ENCODE results near the gene CC2D2A. TPM values are rescaled to one million over a fixed set of nuclear protein-coding genes. Genes with fewer than 3 reads are reported as not detected.

Gene CC2D2A
- total and polyA plus RNA-seq, 2 experiments from 2014 or later = 13.9 to 15.8 TPM

GRCh38 chr4:15577508-15577907 is 107.8 kb downstream of the CC2D2A start:
- no peaks in the 10 kb centered on the region for H3K9me2 ChIP-seq (ENCODE audit: insufficient read depth)
- H3K79me2 ChIP-seq (replicated peaks; ENCODE audit: insufficient read depth) = no peaks in the 10 kb centered on the region
- no peaks in the 10 kb centered on the region for H3F3A ChIP-seq (replicated peaks; ENCODE audit: low read depth)
- DNase-seq (ENCODE audit: low spot score) (no peak), ATAC-seq (no peak)
- H3K4me2 ChIP-seq = no peak overlapping the region
- no peak for TF ChIP-seq REST (IDR thresholded peaks at IDR 0.05; ENCODE audit: unreplicated experiment)
- Mint-ChIP-seq H3K4me3 (no peak overlapping the region), H3K27ac (no peak overlapping the region), H3K27me3 (ENCODE audit: insufficient read depth, low read depth, poor library complexity) (no peaks in the 10 kb centered on the region), H3K36me3 (ENCODE audit: low read depth) (no peaks in the 10 kb centered on the region), H3K4me1 (no peaks in the 10 kb centered on the region), H3K9me3 (no peaks in the 10 kb centered on the region)
- H4K20me1 ChIP-seq (replicated peaks; ENCODE audit: insufficient read depth) = no peaks in the 10 kb centered on the region
- no peak overlapping the region for H3K4me3 ChIP-seq
- no peaks in the 10 kb centered on the region for H3K36me3 ChIP-seq (ENCODE audit: insufficient read depth)
- H3K27ac ChIP-seq (ENCODE audit: low read depth) = no peak overlapping the region
- H2AFZ ChIP-seq = no peak overlapping the region
- no peaks in the 10 kb centered on the region; the same call in 1 of the 2 replicates for H3K4me1 ChIP-seq (ENCODE audit: insufficient read depth)
- no peaks in the 10 kb centered on the region for H3K27me3 ChIP-seq (ENCODE audit: insufficient read depth)

GRCh38 chr4:15584785-15585184 is 115.1 kb downstream of the CC2D2A start:
- DNase-seq (ENCODE audit: low spot score) (no peak), ATAC-seq (no peak)
- Histone ChIP-seq H3K4me1 (ENCODE audit: insufficient read depth) (no peaks in the 10 kb centered on the region; the same call in 1 of the 2 replicates), H2AFZ (no peak overlapping the region), H3K27ac (ENCODE audit: low read depth) (no peak overlapping the region), H3K27me3 (ENCODE audit: insufficient read depth) (no peaks in the 10 kb centered on the region), H3K36me3 (ENCODE audit: insufficient read depth) (no peaks in the 10 kb centered on the region; the same call in 1 of the 2 replicates), H4K20me1 (replicated peaks; ENCODE audit: insufficient read depth) (no peaks in the 10 kb centered on the region), H3K9me2 (ENCODE audit: insufficient read depth) (no peaks in the 10 kb centered on the region; the same call in 1 of the 2 replicates), H3K4me2 (no peak overlapping the region), H3K79me2 (replicated peaks; ENCODE audit: insufficient read depth) (no peaks in the 10 kb centered on the region), H3F3A (replicated peaks; ENCODE audit: low read depth) (no peaks in the 10 kb centered on the region), H3K4me3 (no peak overlapping the region)
- Mint-ChIP-seq H3K9me3 (peaks cover 11% of the 10 kb centered on the region), H3K4me3 (no peak overlapping the region), H3K27me3 (ENCODE audit: insufficient read depth, low read depth, poor library complexity) (no peaks in the 10 kb centered on the region), H3K36me3 (ENCODE audit: low read depth) (peaks cover 17% of the 10 kb centered on the region), H3K27ac (no peak overlapping the region), H3K4me1 (no peaks in the 10 kb centered on the region)
- no peak for TF ChIP-seq JUNB (IDR thresholded peaks at IDR 0.05; ENCODE audit: unreplicated experiment)
- TF ChIP-seq REST (IDR thresholded peaks at IDR 0.05; ENCODE audit: unreplicated experiment) = no peak
- no peak for TF ChIP-seq POLR2AphosphoS5 (IDR thresholded peaks at IDR 0.05; ENCODE audit: low read depth)
- TF ChIP-seq CTCF (conservative IDR thresholded peaks at IDR 0.05; ENCODE audit: low read depth in 2 of 2) = no peak
- no peak for TF ChIP-seq EZH2phosphoT487 (IDR thresholded peaks at IDR 0.05; ENCODE audit: unreplicated experiment)
- no peak for TF ChIP-seq EZH2 (IDR thresholded peaks at IDR 0.05; ENCODE audit: low read depth, unreplicated experiment)
- TF ChIP-seq CREB1 (CRISPR knock-in tag; IDR thresholded peaks at IDR 0.05; ENCODE audit: low read depth) = no peak
- TF ChIP-seq ZNF331 (CRISPR knock-in tag; IDR thresholded peaks at IDR 0.05; ENCODE audit: low read depth) = no peak
- TF ChIP-seq ETS1 (IDR thresholded peaks at IDR 0.05) = no peak
- TF ChIP-seq NANOG (IDR thresholded peaks at IDR 0.05; ENCODE audit: borderline replicate concordance) = no peak
- TF ChIP-seq ZNF114 (CRISPR knock-in tag; IDR thresholded peaks at IDR 0.05) = no peak
